HG03354 (cell line): ENCODE results near the gene HIVEP3.

Experiments
- ATAC-seq: cut with Tn5 transposase; IDR thresholded peaks from one replicate; pipeline ENCODE4 v1.9.1; 2021; ENCODE audit warnings: mild to moderate bottlenecking; ENCODE audit not compliant: unreplicated experiment, poor library complexity, severe bottlenecking

Gene HIVEP3

DNA sequence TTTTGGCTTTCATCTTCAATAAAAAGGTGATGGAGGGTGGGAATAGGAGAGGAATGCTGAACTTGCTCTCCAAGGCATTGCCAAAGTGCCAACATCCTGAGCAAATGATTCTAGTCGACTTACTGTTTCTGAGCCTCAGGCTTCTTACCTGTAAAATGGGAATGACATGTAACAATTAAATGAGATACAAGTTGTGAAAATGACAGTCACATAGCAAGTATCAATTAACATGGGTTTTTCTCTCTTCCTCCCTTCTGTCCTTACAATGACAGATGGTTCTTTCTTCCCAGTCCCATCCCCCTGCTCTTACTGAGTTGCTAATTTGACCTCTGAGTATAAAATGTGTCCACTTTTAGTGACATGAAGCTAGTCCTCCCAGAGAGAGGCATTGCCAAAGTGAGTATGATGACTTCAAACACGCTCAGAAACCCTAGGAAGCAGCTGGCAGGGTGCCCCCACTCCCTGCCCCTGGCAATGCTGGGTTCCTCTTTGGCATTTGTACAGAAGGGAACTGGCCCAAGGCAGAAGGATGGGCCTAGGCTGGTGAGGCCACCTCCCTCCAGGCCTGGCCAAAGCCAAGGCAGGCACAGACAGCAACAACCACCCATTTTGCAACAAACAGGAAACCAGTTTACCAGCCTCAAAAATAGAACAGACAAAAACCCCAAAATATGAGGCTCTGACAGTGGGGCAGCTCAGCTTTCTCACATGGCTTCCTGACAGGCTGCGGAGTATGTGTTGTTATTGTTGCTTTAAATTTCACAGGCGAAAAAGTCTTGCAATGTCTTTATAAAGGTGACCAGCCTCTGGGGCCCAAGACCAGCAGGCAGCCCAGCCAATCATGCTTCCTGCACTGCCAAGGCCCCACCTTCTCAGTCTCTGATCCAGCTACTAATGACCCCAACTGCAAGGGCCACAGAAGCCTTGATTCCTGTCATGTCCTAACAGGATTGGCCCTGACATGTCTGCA, 115.9 kb downstream of the HIVEP3 start:
- ATAC-seq, result no peak

DNA sequence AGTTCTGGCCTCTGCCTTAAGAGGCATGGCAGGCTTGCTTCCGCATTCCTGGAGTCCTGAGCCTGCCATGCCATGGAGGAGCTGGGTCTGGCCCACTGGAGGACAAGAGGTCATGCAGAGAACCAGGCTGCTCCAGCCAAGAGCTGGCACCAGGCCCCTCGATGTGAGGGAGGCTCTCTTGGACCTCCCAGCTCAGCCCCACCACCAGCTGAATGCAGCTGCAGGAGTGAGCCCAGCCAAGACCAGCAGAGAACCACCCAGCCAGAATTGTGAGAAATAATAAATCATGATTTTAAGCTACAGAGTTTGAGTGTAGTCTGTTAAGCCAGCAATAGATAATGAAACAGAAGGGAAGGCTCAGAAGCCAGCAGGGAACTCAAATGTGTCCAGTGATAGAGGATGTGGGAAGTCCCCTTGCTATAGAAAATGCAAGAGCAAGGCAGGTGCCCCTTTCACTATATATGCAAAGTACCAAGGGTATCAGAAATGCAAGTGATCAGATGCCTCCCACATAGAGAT, 118.4 kb downstream of the HIVEP3 start:
- ATAC-seq, result peak; percentile 60

DNA sequence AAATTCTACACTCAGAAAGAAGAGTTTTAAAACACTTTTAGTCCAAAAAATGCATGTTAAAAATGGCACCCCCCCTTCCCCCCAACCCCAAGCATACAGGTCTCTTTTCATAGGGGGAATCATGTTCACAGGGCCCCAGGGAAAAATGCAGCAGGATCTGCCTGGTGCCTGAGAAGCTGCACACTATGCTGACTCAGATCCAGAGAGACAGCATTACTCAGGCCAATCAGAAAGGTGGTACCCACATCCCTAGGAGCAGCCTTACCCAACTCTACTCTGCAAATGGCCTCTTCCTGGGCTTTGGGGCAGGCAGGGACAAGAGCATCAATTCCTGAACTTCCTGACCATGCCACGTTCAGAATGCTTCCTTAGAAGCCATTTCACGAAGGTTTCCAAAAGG, 119.0 kb downstream of the HIVEP3 start:
- no peak for ATAC-seq

DNA sequence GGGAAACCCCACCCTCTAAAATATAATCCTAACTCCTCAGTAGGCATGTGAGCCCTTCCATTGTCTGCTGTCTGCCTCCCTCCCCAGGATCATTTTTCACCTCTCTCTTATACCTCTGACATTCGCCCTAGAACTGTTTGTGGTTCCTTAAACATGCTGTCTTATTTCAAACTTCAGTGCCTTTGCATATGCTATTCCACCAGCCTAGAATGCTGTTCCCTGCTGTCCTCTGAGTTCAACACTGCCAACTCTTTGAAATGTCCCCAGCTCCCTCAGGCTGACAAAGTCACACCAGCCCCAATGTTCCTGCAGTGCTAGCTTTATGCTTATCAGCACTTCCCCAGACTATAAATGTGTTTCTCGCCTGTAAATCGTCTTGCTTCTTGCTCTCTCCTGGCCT, 119.5 kb downstream of the HIVEP3 start:
- ATAC-seq, result no peak

DNA sequence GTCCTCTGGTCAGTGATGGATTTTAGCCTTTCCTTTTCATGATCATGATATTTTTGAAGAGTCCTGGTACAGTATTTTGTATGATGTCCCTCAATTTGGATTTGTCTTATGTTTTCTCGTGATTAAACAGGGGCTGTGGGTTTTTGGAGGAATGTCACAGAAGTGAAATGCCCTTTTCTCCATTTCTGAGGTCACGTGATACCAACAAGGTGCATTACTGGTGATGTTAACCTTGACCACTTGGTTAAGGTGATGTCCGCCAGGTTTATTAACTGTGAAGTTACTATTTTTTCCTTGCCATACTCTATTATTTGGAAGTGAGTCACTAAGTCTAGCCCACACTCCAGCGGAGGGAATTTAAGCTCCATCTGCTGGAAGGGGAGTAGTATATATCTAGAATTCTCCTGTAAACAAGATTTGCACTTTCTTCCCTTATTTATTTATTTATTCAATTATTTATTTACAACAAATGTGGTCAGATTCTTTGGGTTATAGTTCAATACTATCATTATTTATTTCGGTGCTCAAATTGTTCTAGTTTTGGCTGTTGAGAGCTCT, 123.4 kb downstream of the HIVEP3 start:
- ATAC-seq, result no peak

DNA sequence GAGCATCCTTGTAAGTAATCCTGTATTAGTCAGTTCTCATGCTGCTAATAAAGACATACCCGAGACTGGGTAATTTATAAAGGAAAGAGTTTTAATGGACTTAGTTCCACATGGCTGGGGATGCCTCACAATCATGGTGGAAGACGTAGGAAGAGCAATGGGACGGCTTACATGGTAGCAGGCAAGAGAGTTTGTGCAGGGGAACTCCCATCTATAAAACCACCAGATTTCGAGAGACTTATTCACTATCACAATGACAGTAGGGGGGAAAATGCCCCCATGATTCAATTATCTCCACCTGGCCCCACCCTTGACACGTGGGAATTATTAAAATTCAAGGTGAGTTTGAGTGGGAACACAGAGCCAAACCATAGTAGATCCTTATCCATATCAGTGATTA, 124.7 kb downstream of the HIVEP3 start:
- ATAC-seq, result no peak

DNA sequence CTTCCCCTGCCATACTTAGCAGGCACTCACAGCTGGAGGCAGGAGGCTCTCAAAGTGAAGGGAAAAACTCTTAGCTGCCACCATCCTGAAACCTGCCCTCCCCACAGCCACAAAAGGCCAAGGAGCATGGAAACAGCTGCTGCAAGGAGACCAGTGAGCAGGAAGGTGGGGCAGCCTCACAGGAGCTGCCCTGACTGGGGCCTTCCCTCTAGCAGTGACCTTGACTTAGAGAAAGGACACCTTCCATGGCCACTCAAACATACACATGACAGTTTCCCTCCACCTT, 126.3 kb downstream of the HIVEP3 start:
- ATAC-seq, result no peak

DNA sequence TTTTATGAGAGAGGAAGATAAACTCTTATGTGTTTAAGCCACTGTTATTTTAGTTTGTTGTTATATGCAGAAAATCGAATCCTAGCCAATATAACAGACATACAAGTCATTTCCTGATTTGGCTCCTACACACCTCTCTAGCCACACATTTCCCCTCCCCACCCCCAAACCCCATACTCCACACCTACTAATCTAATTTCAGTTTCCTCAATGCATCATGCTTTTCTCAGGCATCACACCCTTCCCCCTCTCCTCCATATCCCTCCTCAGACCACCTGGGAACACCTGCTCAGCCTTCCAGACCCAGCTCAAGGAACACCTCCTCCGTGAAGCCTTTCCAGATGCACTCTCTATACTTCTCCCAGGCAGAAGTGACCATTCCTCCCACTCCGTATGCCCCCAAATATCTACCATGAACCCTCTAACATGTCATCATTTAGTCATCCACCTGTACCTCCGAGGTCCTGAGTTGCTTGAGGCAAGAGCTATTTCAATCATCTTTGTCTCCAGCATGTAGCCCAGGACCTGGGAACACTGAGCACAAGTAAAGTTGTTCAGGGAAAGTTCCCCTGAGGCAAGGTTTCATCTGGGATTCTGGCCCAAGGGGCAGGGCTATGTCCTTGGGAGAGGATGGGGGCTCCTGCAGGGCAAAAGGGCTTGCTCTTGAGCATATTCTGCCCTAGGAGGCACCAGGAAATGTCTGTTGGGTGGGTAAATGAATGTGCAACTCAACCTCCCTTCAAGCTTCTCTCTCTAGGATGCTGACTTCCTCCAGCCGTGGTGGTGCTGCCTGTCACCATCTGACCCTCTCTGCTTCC, 126.8 kb downstream of the HIVEP3 start:
- no peak for ATAC-seq

DNA sequence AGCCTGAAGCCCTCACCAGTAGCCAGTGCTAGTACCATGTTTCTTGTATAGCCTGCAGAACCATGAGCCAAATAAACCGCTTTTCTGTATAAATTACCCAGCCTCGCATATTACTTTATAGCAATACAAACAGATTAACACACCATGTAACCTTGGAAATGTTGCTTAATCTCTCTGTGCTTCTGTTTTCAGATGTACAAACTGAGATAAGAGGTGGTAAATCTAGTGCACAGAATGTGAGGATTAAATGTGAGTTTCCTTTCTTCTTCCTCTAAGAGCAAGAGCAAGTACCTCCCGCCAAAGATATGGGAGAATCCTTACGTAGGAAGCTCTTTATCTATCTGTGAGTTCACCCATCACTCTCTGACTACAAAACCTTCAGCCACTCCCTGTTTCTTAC, 128.4 kb downstream of the HIVEP3 start:
- ATAC-seq, result no peak

DNA sequence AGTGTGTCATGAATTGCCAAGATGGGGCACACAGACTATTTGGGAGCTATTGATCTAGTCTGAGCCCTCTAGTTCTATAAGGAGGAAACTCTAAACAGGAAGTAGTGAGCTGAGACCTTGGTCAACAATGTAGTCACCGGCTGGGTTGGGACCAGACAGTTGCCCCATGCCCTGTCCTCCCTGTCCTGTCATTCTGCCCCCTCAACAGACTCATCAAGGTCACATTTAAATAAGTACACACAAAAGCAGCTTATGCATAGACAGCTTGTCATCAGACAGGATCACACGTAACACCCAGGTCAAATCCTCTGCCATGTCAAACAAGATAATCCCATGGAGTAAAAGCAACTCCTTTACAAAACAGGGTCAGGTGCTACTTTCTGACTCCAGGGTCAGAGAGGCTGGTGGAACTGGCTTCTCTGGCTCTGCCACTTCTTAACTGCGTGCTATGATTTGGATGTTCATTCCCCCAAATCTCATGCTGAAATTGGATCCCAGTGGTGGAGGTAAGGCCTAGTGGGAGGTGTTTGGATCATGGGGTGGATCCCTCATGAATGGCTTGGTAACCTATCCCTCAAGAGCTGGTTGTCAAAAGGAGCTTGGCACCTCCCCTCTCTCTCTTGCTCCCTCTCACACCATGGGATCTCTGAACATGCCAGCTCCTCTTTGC, 128.9 kb downstream of the HIVEP3 start:
- ATAC-seq, result no peak

DNA sequence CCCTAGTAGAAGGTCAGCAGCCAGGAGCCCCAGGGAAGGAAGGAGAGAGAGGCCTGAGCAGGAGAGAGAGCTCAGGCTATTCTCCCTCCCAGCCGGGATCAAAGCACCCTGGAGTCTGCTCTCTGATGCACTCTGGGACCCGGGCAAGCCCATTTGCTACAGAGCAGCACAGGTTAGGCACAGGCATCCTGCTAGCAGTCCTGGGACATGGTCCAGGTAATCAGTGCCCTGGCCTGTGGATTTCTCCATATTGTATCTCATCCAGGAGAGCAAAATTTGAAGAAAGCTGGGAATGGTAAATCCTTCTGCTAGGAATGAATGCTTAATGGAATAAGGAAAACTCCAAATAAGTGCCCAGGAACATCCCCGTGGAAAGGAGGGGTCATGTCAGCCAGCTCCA, 130.3 kb downstream of the HIVEP3 start:
- no peak for ATAC-seq

DNA sequence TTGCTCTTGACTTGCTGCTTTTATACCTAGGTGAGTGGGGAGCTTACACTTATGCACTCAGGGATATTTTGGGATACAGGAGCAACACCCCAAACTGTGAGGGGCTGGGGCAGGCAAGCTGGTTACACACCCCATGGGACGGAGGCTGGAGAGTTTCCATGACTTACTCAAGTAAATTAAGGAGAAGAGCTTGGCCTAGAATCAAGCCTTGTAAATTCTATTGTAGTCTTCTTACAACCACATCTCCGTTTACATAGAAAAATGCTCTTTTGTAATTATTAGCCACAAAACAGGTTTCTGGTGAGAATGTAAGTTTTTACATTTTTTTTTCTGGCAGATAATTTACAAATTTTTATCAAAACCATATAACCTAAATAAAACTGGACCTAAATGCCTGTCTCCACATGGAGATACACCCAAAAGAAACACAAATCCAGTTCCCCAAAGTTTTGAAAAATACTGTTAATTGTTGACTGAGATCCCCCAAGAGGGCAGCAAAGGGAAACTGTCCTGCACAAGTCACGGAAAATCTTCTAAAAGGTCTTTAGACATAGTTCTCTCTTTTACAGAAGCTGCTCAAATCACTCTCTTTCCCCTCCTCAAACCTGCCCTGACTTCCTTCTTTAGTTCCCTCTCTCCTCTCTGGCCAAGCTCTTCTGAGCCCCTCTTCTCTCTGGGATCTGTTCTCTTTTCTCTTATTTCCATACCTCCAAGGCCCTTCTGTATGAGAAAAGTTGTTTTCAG, 134.0 kb downstream of the HIVEP3 start:
- no peak for ATAC-seq

DNA sequence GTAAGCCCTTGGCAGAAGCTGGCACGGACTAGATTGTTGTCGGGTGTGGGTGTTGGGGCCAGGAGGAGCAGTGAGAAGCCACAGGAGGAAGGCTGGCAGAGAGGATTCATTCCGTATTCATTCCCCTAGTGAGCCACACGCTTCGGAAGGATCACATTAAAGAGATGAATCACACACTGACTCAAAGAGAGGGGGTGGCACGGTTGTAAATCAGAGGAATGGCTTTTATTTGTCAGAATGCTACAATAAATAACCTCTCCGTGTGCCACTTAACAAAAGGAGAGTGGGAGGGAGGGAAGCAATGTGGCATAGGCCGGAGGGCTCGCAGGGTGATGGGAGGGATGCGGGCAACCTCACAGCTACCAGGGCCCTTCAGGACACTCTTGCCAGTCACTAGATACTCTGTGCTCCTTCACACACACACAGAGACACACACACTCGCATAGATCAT, 135.5 kb downstream of the HIVEP3 start:
- ATAC-seq, result no peak

DNA sequence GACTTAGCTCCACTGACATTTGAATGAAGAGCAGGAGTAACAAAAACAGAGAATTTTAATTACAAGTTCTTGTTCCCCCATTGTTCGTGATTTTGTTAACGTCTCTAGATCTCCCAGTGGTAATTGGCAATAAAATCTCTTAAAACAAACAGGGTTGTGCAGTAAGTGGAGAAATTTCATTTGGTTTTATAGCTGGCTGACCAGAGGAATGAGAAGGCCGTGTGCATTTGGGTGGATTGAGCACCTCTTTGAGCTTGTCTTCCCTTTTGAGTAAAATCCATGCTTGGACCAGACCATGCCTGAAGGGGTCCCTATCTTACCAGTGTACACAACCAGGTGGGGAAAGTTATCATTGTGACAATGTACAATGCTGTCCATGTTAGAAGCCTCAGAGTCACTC, 137.8 kb downstream of the HIVEP3 start:
- ATAC-seq, result no peak

DNA sequence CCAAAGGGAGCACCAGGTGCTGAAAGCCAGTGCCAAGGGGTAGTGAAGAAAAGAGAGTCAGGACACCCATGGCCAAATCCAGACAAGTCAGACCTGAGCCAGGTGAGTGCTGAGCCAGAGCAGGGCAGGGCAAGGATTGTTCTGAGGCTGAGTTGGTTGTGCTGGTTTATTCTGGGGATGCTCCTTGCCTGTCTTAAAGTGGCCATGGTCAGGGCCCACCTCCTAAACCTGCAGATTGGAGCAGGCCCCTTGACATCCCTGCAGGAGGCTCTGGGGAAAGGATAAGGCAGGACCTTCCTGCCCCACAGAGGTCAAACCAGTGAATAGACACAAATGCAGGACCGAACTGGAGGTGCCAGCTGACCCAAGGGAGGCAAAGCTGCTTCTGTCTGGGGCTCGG, 138.4 kb downstream of the HIVEP3 start:
- ATAC-seq, result no peak

DNA sequence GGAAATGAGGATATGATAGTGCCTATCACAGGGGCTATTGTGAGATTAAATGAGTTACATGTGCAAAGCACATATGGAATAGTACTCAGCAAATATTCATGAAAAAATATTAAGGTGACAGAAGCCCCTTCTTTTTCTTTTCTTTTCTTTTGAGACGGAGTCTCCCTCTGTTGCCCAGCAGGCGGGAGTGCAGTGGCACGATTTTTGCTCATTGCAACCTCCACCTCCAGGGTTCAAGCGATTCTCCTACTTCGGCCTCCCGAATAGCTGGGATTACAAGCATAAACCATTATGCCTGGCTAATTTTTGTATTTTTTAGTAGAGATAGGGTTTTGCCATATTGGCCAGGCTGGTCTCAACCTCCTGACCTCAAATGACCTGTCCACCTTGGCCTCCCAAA, 139.4 kb downstream of the HIVEP3 start:
- ATAC-seq, result no peak

DNA sequence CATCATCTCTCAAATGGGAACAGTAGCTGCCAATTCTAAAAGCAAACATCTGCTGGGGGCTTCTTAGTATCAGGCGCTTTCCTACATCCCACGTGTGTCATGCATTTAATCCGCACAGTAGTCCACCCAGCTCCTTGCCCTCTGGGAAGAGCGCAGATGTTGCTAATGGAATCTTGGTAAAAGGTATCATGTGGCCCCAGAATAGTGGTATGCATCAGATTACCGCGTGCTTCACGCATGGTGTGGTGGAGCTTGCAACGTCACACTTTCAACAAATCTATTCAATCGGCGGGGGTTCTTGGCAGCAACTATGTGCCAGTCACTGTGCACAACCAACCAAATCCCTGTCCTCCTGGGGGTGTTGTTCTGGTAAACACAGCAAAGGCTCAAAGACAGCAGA, 141.0 kb downstream of the HIVEP3 start:
- ATAC-seq, result no peak

DNA sequence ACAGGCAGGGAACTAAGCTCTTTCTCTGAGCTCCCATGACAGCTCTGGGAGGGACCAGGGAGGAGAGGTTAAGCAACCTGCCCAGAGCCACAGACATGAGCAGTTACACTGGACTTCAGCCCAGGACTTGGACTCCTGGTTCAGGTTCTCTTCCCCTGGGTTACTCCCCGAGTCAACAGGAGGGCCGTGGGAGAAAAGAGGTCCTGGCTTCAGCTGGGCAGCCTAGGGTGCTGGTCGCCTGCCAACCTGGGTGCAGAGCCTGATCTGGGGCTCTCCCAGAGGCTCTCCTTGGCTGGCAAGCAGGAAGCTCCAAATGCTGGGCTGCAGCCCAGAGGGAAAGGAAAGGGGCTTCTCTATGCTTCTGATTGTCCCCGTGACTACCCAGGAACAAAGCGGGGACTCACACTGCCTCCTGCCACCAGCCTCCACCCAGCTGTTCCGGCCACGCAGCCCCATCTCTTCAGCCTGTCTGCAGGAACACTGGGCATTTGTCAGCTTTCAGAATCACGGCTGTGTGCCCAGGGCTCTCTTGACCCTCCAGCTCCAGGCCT, 141.8 kb downstream of the HIVEP3 start:
- ATAC-seq, result no peak

DNA sequence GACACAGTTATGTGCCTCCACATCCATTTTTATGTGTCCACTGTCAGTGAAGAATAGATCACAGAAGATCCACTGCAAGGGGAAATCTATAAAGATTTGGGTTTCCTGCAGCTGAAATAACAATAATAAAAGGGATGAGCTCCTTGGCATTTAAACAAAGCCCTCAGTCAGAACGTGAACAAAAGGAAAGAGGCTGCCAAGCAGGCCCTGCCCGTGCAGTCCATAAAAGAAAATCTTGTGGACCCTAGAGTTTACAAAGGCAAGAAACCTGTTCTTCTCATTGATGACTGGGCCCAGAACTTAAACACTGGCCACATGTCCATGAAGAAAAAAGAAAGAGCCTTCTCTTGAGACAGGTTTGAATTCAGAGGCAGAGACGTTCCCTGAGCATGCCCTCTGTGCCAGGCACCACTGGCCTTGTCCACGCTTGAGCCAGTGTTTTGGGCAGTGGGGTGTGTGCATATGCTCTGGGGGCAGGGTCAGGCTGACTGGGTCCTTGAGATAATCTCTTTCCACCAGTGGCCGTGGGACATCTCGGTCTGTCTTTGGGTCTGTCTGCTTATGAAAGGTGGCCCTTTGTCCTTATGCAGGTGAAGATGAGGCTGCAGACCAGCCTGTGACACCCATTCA, 142.7 kb downstream of the HIVEP3 start:
- no peak for ATAC-seq
